Activated naive CD8-positive, alpha-beta T cell treated with anti-CD3 and anti-CD28 coated beads, Interleukin-2, amount 50 U/mL, for 24 hours (primary cell): Measurements from ENCODE around the gene LAMP1.
"Not testable (repeated sequence)": the region's sequence is repeated elsewhere in the genome, so short reads cannot be mapped to it uniquely, and the experiment has no call there.

Experiments
- ATAC-seq: fragments of 150-1000 bp; cut with Tn5 transposase; one replicate; pipeline ENCODE4 v1.10.0; 2021
- DNase-seq: peaks from one replicate; pipeline ENCODE4 v3.0.0; 2021
- H3K27ac Mint-ChIP-seq: one replicate; pipeline ENCODE4 v1.8.0; 2021; ENCODE audit warnings: mild to moderate bottlenecking, mixed read lengths
- H3K27me3 Mint-ChIP-seq: one replicate; pipeline ENCODE4 v1.8.0; 2021; ENCODE audit warnings: mixed read lengths
- H3K36me3 Mint-ChIP-seq: one replicate; pipeline ENCODE4 v1.8.0; 2021; ENCODE audit warnings: low read depth, mixed read lengths
- H3K4me1 Mint-ChIP-seq: one replicate; pipeline ENCODE4 v1.8.0; 2021; ENCODE audit warnings: mixed read lengths
- H3K4me3 Mint-ChIP-seq: one replicate; pipeline ENCODE4 v1.8.0; 2021; ENCODE audit warnings: mild to moderate bottlenecking, moderate library complexity, mixed read lengths
- H3K9me3 Mint-ChIP-seq: one replicate; pipeline ENCODE4 v1.8.0; 2021; ENCODE audit warnings: mixed read lengths

Gene LAMP1

GRCh38 chr13:113365971-113366588 is 69.0 kb downstream of the LAMP1 start:
- no peak overlapping the region for H3K27ac Mint-ChIP-seq
- peaks cover 20% of the 10 kb centered on the region for H3K27me3 Mint-ChIP-seq
- no peaks in the 10 kb centered on the region for H3K9me3 Mint-ChIP-seq
- H3K4me1 Mint-ChIP-seq, result peaks cover 7% of the 10 kb centered on the region
- no peak overlapping the region for H3K4me3 Mint-ChIP-seq
- ATAC-seq, result no peak
- DNase-seq, result no peak
- no peaks in the 10 kb centered on the region for H3K36me3 Mint-ChIP-seq

- Mint-ChIP-seq H3K27me3 (peaks cover 15% of the 10 kb centered on the region), H3K9me3 (no peaks in the 10 kb centered on the region), H3K27ac (no peak overlapping the region), H3K4me1 (peaks cover 6% of the 10 kb centered on the region), H3K4me3 (no peak overlapping the region), H3K36me3 (no peaks in the 10 kb centered on the region)
- DNase-seq (no peak), ATAC-seq (no peak)
Measured at GRCh38 chr13:113367020-113367560, 70.1 kb downstream of the LAMP1 start.

GRCh38 chr13:113367771-113368170 is 70.7 kb downstream of the LAMP1 start:
- Mint-ChIP-seq H3K9me3 (no peaks in the 10 kb centered on the region), H3K4me3 (no peak overlapping the region)
- no peak for DNase-seq

GRCh38 chr13:113368353-113368752 is 71.3 kb downstream of the LAMP1 start:
- not testable (repeated sequence) for H3K9me3 Mint-ChIP-seq, ATAC-seq, H3K4me3 Mint-ChIP-seq, DNase-seq, H3K4me1 Mint-ChIP-seq, H3K27ac Mint-ChIP-seq, H3K27me3 Mint-ChIP-seq, H3K36me3 Mint-ChIP-seq

More at GRCh38 chr13:113367771-113368170, 70.7 kb downstream of the LAMP1 start:
- H3K27me3 Mint-ChIP-seq, result peaks cover 10% of the 10 kb centered on the region
- no peak overlapping the region for H3K27ac Mint-ChIP-seq
- peaks cover 6% of the 10 kb centered on the region for H3K4me1 Mint-ChIP-seq
- no peak for ATAC-seq
- no peaks in the 10 kb centered on the region for H3K36me3 Mint-ChIP-seq

- Mint-ChIP-seq H3K4me1 (peaks cover 6% of the 10 kb centered on the region), H3K9me3 (no peaks in the 10 kb centered on the region), H3K27me3 (peaks cover 10% of the 10 kb centered on the region), H3K27ac (no peak overlapping the region), H3K36me3 (no peaks in the 10 kb centered on the region), H3K4me3 (no peak overlapping the region)
- ATAC-seq (no peak), DNase-seq (no peak)
Measured at GRCh38 chr13:113369189-113369588, 72.2 kb downstream of the LAMP1 start.

- peaks cover 12% of the 10 kb centered on the region for H3K27me3 Mint-ChIP-seq
- no peak overlapping the region for H3K4me3 Mint-ChIP-seq
- DNase-seq (no peak), ATAC-seq (no peak)
- H3K9me3 Mint-ChIP-seq, result no peaks in the 10 kb centered on the region
- no peaks in the 10 kb centered on the region for H3K36me3 Mint-ChIP-seq
- no peak overlapping the region for H3K27ac Mint-ChIP-seq
- H3K4me1 Mint-ChIP-seq, result peaks cover 6% of the 10 kb centered on the region
Measured at GRCh38 chr13:113369881-113370280, 72.8 kb downstream of the LAMP1 start.

- no peak for ATAC-seq
- H3K27me3 Mint-ChIP-seq, result peaks cover 6% of the 10 kb centered on the region
- H3K4me1 Mint-ChIP-seq, result no peaks in the 10 kb centered on the region
- no peak for DNase-seq
- no peak overlapping the region for H3K4me3 Mint-ChIP-seq
- no peaks in the 10 kb centered on the region for H3K36me3 Mint-ChIP-seq
- H3K9me3 Mint-ChIP-seq, result no peaks in the 10 kb centered on the region
- H3K27ac Mint-ChIP-seq, result no peak overlapping the region
Measured at GRCh38 chr13:113371061-113371460, 74.0 kb downstream of the LAMP1 start.

GRCh38 chr13:113371701-113372100 is 74.7 kb downstream of the LAMP1 start:
- H3K27me3 Mint-ChIP-seq, H3K4me1 Mint-ChIP-seq, H3K36me3 Mint-ChIP-seq, H3K27ac Mint-ChIP-seq, H3K9me3 Mint-ChIP-seq, H3K4me3 Mint-ChIP-seq, DNase-seq, ATAC-seq: not testable (repeated sequence)
